Fibroblast of villous mesenchyme (primary cell): ENCODE data around the gene KCTD19. TPM values are rescaled to one million over a fixed set of nuclear protein-coding genes. Genes with fewer than 3 reads are reported as not detected.
A peak's percentile ranks its signal among the peaks of the same experiment; 100 is the strongest.

ENCODE experiments used
- DNase-seq: peaks from one replicate; pipeline ENCODE4 v3.0.0-alpha.2; 2010; ENCODE audit warnings: low read depth
- H3K4me3 ChIP-seq: 2 replicates; pipeline ENCODE4 v1.5.1; 2011; ENCODE audit warnings: low read depth, mild to moderate bottlenecking, low read length
- total RNA-seq: library from RNA; depleted of rRNA; stranded (reverse); fragments of >200 nt; gene quantifications from 2 replicates; pipeline ENCODE4 v1.2.3, GENCODE V29; 2012
- TF ChIP-seq, protein P1 (sequence below): IDR thresholded peaks from 2 replicates; pipeline ENCODE4 v1.5.1; 2012; ENCODE audit warnings: low read depth, mild to moderate bottlenecking, low read length; ENCODE audit not compliant: insufficient read depth

Gene KCTD19
- total RNA-seq, 1 donor = under 0.01 TPM

DNA sequence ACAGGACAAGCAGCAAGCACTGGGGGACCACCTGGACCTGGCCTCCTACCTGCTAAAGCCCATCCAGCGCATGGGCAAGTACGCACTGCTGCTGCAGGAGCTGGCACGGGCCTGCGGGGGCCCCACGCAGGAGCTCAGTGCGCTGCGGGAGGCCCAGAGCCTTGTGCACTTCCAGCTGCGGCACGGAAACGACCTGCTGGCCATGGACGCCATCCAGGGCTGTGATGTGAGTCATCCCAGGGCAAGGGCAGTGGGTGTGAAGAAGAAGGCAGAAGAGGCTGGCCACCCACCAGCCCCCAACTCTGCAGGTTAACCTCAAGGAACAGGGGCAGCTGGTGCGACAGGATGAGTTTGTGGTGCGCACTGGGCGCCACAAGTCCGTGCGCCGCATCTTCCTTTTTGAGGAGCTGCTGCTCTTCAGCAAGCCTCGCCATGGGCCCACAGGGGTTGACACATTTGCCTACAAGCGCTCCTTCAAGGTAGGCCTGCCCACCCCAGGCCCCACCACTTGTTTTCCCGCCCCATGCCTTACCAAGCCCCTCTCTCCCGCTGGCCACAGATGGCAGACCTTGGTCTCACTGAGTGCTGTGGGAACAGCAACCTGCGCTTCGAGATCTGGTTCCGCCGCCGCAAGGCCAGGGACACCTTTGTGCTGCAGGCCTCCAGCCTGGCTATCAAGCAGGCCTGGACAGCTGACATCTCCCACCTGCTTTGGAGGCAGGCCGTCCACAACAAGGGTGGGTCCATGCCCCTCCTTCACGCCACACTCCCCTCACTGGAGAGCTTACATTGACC is 39.9 kb downstream of the KCTD19 start:
- TF ChIP-seq, protein P1, sequence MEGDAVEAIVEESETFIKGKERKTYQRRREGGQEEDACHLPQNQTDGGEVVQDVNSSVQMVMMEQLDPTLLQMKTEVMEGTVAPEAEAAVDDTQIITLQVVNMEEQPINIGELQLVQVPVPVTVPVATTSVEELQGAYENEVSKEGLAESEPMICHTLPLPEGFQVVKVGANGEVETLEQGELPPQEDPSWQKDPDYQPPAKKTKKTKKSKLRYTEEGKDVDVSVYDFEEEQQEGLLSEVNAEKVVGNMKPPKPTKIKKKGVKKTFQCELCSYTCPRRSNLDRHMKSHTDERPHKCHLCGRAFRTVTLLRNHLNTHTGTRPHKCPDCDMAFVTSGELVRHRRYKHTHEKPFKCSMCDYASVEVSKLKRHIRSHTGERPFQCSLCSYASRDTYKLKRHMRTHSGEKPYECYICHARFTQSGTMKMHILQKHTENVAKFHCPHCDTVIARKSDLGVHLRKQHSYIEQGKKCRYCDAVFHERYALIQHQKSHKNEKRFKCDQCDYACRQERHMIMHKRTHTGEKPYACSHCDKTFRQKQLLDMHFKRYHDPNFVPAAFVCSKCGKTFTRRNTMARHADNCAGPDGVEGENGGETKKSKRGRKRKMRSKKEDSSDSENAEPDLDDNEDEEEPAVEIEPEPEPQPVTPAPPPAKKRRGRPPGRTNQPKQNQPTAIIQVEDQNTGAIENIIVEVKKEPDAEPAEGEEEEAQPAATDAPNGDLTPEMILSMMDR = no peak
- DNase-seq = no peak
- H3K4me3 ChIP-seq = no peak overlapping the region

- no peak for DNase-seq
- TF ChIP-seq, protein P1 = peak; percentile 37
Observed at GRCh38 chr16:67284699-67285646, 41.6 kb downstream of the KCTD19 start.

GRCh38 chr16:67283826-67284555 is 42.5 kb downstream of the KCTD19 start:
- no peak for DNase-seq
- no peak overlapping the region for H3K4me3 ChIP-seq
- TF ChIP-seq, protein P1 = no peak

More at GRCh38 chr16:67284699-67285646, 41.6 kb downstream of the KCTD19 start:
- no peak overlapping the region for H3K4me3 ChIP-seq

GRCh38 chr16:67283039-67283825 is 43.3 kb downstream of the KCTD19 start:
- TF ChIP-seq, protein P1 = no peak
- DNase-seq = peak; percentile 42
- no peak overlapping the region for H3K4me3 ChIP-seq

DNA sequence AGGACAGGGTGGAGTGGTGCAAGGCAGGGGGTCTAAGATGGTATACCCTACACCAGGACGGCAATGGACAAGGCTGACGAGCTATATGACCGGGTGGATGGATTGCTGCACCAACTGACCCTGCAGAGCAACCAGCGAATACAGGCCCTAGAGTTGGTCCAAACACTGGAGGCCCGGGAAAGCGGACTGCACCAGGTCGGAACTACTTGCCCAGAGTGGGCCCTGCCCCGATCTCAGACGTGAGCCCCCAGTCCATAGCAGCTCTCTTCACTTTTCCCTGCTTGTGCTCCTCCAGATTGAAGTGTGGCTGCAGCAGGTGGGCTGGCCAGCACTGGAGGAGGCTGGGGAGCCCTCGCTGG is 44.1 kb downstream of the KCTD19 start:
- TF ChIP-seq, protein P1 = no peak
- H3K4me3 ChIP-seq = no peak overlapping the region
- no peak for DNase-seq
